ENCODE results near the gene KCNB1.

DNA sequence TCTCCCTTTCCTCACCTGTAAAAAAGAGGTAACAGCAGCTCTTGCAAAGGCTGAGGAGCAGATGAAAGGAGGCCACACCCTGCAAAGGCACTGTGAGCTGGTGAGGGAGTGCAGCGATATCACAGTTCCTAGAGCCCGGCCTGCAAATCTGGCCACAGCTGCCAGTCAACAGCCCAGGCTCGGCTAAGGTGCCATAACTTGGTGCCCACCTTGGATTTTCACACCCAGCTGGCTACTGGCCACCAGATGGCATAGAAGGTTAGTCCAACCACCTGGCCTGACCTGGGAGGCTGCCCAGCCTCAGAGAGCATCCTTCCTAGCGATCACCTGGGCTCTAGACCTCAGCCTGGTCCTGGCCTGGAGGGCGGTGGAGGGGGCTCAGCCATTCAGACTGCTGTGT lies 46.8 kb downstream of the KCNB1 start:
- TF ChIP-seq, protein P1, sequence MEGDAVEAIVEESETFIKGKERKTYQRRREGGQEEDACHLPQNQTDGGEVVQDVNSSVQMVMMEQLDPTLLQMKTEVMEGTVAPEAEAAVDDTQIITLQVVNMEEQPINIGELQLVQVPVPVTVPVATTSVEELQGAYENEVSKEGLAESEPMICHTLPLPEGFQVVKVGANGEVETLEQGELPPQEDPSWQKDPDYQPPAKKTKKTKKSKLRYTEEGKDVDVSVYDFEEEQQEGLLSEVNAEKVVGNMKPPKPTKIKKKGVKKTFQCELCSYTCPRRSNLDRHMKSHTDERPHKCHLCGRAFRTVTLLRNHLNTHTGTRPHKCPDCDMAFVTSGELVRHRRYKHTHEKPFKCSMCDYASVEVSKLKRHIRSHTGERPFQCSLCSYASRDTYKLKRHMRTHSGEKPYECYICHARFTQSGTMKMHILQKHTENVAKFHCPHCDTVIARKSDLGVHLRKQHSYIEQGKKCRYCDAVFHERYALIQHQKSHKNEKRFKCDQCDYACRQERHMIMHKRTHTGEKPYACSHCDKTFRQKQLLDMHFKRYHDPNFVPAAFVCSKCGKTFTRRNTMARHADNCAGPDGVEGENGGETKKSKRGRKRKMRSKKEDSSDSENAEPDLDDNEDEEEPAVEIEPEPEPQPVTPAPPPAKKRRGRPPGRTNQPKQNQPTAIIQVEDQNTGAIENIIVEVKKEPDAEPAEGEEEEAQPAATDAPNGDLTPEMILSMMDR (IDR thresholded peaks at IDR 0.05; ENCODE audit: low read depth, low read length) = no peak
- TF ChIP-seq POLR2A (IDR thresholded peaks at IDR 0.05; ENCODE audit: extremely low read depth, insufficient read length) = no peak

Data from NB4 (cell line).